Sigmoid colon (tissue), 7 donors: ENCODE data around the gene SPRYD4. TPM values are rescaled to one million over a fixed set of nuclear protein-coding genes. Genes with fewer than 3 reads are reported as not detected.

Experiments
- DNase-seq: peaks from one replicate; pipeline ENCODE4 v3.0.0-alpha.2; 2019
- H3K27ac ChIP-seq, 4 donors: fragments of 200-600 bp; sonication (generic); one replicate each; pipeline ENCODE4 v1.5.1; 2016 to 2019; ENCODE audit warnings: mild to moderate bottlenecking in 1 of 4
- H3K27me3 ChIP-seq, 3 donors: fragments of 200-600 bp; sonication (generic); one replicate each; pipeline ENCODE4 v1.5.1; 2019; ENCODE audit warnings: mild to moderate bottlenecking in 1 of 3
- H3K36me3 ChIP-seq, 4 donors: fragments of 200-600 bp; sonication (generic); one replicate each; pipeline ENCODE4 v1.5.1; 2016 to 2019
- H3K4me1 ChIP-seq, 4 donors: fragments of 200-600 bp; sonication (generic); one replicate each; pipeline ENCODE4 v1.5.1; 2017 to 2019
- H3K4me3 ChIP-seq, 4 donors: fragments of 200-600 bp; sonication (generic); one replicate each; pipeline ENCODE4 v1.5.1; 2017 to 2019; ENCODE audit warnings: mild to moderate bottlenecking in 2 of 4, moderate library complexity in 1 of 4
- H3K9me3 ChIP-seq, 4 donors: fragments of 200-600 bp in 3 of 4; sonication (generic) in 3 of 4; one replicate each; pipeline versions ENCODE4 v1.5.1 to v1.6.1; 2013 to 2019
- EP300 ChIP-seq, 4 donors: sonication (generic); formaldehyde crosslinking; IDR thresholded peaks; one replicate each; pipeline ENCODE4 v1.6.1; 2017; ENCODE audit warnings: antibody characterized with exemption in 4 of 4
- POLR2A ChIP-seq, 2 donors: fragments of 450-650 bp; IDR thresholded peaks; one replicate each; pipeline ENCODE4 v1.6.1; 2016; ENCODE audit warnings: antibody characterized with exemption in 2 of 2, mild to moderate bottlenecking in 2 of 2, moderate library complexity in 2 of 2
- POLR2AphosphoS5 ChIP-seq, 4 donors: sonication (generic); formaldehyde crosslinking; IDR thresholded peaks; one replicate each; pipeline ENCODE4 v1.6.1; 2017; ENCODE audit warnings: antibody characterized with exemption in 4 of 4
- WGBS, 2 donors: extraction: QIAGEN DNeasy Blood & Tissue Kit; methylation state at CpG; one replicate each; pipeline ENCODE4 v1.1.7; 2013; 5-methylcytosine and 5-hydroxymethylcytosine counted together
- intact Hi-C: fragments of 100-400 bp; cut with DNase I; formaldehyde crosslinking; loops from one replicate; pipeline ENCODE4 v1.15.1; 2023
- polyA plus RNA-seq, 3 donors: library from polyadenylated mRNA; stranded (reverse); fragments of 200-250 nt; gene quantifications; one replicate each; pipeline ENCODE4 v1.2.3, GENCODE V29; 2013
- total RNA-seq, 4 donors: library from RNA; depleted of rRNA; stranded (reverse); fragments of >200 nt; gene quantifications; one replicate each; pipeline ENCODE4 v1.1.0, GENCODE V29; 2016
- TF ChIP-seq, protein P1 (sequence below), 4 experiments: fragments of 450-650 bp in 3 of 4; fragments of 200-600 bp in 1 of 4; IDR thresholded peaks; one replicate each; pipeline ENCODE4 v1.5.1; 2016 to 2019; ENCODE audit warnings: antibody characterized with exemption in 4 of 4, mild to moderate bottlenecking in 3 of 4, moderate library complexity in 2 of 4
- donor health status: healthy with polysubstance abuse.
- donor health status: Bipolar disorder and iron deficiency.
- donor health status: healthy.

SPRYD4 gene
- total and polyA plus RNA-seq, 7 donors, result 1.7 to 4.6 (median 3.0) TPM

DNA sequence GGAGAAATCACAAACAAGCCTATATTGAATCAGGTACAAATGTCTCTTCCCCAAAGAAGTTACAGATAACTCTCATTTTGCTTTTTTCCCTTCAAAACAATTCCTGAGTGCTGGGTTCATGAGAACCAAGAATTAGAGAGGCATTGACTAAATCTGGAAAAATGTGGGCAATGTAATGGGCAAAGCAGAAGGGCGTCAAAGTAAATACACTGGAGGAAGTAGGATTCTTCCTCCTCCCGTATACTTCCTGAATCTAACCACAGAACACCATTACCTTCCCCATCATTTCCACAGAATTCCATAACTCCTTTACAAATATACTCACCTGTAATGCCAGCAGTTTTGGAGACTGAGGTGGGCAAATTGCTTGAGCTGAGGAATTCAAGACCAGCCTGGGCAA lies 50.2 kb downstream of the SPRYD4 start:
- TF ChIP-seq POLR2A (IDR thresholded peaks at IDR 0.05) (no peak), POLR2AphosphoS5 (IDR thresholded peaks at IDR 0.05) (no peak), EP300 (IDR thresholded peaks at IDR 0.05) (no peak)
- TF ChIP-seq, protein P1, sequence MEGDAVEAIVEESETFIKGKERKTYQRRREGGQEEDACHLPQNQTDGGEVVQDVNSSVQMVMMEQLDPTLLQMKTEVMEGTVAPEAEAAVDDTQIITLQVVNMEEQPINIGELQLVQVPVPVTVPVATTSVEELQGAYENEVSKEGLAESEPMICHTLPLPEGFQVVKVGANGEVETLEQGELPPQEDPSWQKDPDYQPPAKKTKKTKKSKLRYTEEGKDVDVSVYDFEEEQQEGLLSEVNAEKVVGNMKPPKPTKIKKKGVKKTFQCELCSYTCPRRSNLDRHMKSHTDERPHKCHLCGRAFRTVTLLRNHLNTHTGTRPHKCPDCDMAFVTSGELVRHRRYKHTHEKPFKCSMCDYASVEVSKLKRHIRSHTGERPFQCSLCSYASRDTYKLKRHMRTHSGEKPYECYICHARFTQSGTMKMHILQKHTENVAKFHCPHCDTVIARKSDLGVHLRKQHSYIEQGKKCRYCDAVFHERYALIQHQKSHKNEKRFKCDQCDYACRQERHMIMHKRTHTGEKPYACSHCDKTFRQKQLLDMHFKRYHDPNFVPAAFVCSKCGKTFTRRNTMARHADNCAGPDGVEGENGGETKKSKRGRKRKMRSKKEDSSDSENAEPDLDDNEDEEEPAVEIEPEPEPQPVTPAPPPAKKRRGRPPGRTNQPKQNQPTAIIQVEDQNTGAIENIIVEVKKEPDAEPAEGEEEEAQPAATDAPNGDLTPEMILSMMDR (IDR thresholded peaks at IDR 0.05), result no peak
- intact Hi-C loops, result no loop called here
- Histone ChIP-seq H3K36me3 (no peaks in the 10 kb centered on the region), H3K4me1 (peaks cover 0 to 28% (median 17%) of the 10 kb centered on the region in 4 donors), H3K9me3 (no peaks in the 10 kb centered on the region), H3K4me3 (no peak overlapping the region), H3K27ac (no peak overlapping the region), H3K27me3 (no peaks in the 10 kb centered on the region)
- DNase-seq, result no peak
- 23 to 46% methylated on average over 2 of the region's 2 CpGs for WGBS, 2 donors

- H3K36me3 ChIP-seq, result no peaks in the 10 kb centered on the region
- intact Hi-C loops, result loop anchor here (2.0 kb wide), 1 partner anchor 117 kb away; no protein-coding TSS in a partner anchor
- H3K27ac ChIP-seq, result peak overlapping the region; percentile 90 to 94 (median 92)
- peak overlapping the region in 1 of 4 donors; percentile 56 for H3K4me3 ChIP-seq
- no peak for DNase-seq
- no peaks in the 10 kb centered on the region for H3K9me3 ChIP-seq
- H3K4me1 ChIP-seq, result peaks cover 0 to 38% (median 30%) of the 10 kb centered on the region in 4 donors
- WGBS, 2 donors, result 77 to 88% methylated on average over 3 of the region's 3 CpGs
- TF ChIP-seq POLR2AphosphoS5 (IDR thresholded peaks at IDR 0.05), result peak in 2 of 4 donors; percentile 2 to 7
- TF ChIP-seq, protein P1 (IDR thresholded peaks at IDR 0.05), result no peak
- no peaks in the 10 kb centered on the region for H3K27me3 ChIP-seq
Measured at GRCh38 chr12:56520048-56520447, 51.7 kb downstream of the SPRYD4 start.

GRCh38 chr12:56520506-56520905 lies 52.1 kb downstream of the SPRYD4 start:
- no peaks in the 10 kb centered on the region for H3K27me3 ChIP-seq
- no peaks in the 10 kb centered on the region for H3K9me3 ChIP-seq
- H3K36me3 ChIP-seq, result no peaks in the 10 kb centered on the region
- peaks cover 0 to 41% (median 35%) of the 10 kb centered on the region in 4 donors for H3K4me1 ChIP-seq
- no peak for TF ChIP-seq EP300 (IDR thresholded peaks at IDR 0.05)
- TF ChIP-seq POLR2AphosphoS5 (IDR thresholded peaks at IDR 0.05), result peak in 1 of 4 donors; percentile 4
- TF ChIP-seq POLR2A (IDR thresholded peaks at IDR 0.05), result no peak
- TF ChIP-seq, protein P1 (IDR thresholded peaks at IDR 0.05), result no peak
- H3K27ac ChIP-seq, result peak overlapping the region; percentile 90 to 94 (median 92)
- DNase-seq, result no peak
- intact Hi-C loops, result loop anchor here (2.0 kb wide), 1 partner anchor 116 kb away; no protein-coding TSS in a partner anchor
- peak overlapping the region in 1 of 4 donors; percentile 56 for H3K4me3 ChIP-seq
- WGBS, 2 donors, result 66 to 83% methylated on average over 1 of the region's 1 CpG

DNA sequence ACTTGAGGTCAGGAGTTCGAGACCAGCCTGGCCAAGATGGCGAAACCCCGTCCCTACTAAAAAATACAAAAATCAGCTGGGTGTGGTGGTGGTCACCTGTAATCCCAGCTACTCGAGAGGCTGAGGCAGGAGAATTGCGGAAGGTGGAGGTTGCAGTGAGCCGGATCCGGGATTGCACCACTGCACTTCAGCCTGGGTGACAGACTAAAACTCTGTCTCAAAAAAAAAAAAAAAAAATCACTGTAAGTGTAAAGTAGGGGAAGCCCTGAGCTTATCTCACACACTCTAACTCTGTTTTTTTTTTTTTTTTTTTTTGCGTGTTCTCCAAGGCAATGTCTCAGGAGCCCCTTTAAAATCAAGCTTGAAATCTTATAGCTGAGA lies 52.8 kb downstream of the SPRYD4 start:
- intact Hi-C loops, result loop anchor here (2.0 kb wide), 1 partner anchor 116 kb away; no protein-coding TSS in a partner anchor
- no peaks in the 10 kb centered on the region for H3K27me3 ChIP-seq
- H3K4me1 ChIP-seq, result peaks cover 0 to 48% (median 41%) of the 10 kb centered on the region in 4 donors
- H3K27ac ChIP-seq, result peak overlapping the region; percentile 90 to 94 (median 92)
- 48 to 59% methylated on average over 8 of the region's 8 CpGs for WGBS, 2 donors
- H3K4me3 ChIP-seq, result peak overlapping the region; percentile 53 to 68 (median 60)
- TF ChIP-seq POLR2A (IDR thresholded peaks at IDR 0.05), result no peak
- no peak for TF ChIP-seq POLR2AphosphoS5 (IDR thresholded peaks at IDR 0.05)
- TF ChIP-seq, protein P1 (IDR thresholded peaks at IDR 0.05), result no peak
- no peak for TF ChIP-seq EP300 (IDR thresholded peaks at IDR 0.05)
- no peaks in the 10 kb centered on the region for H3K9me3 ChIP-seq
- H3K36me3 ChIP-seq, result no peaks in the 10 kb centered on the region
- peak; percentile 77 for DNase-seq
